GM13976 (cell line): ENCODE measurements around the gene PAX5.

Source experiments
- DNase-seq: peaks from one replicate; pipeline ENCODE4 v3.0.0; 2012; ENCODE audit warnings: low spot score
- in situ Hi-C: fragments of 300-500 bp; cut with MboI; formaldehyde crosslinking; loops from one replicate; pipeline ENCODE4 v1.12.0; 2022; ENCODE audit warnings: low sequenced_read_pairs, mixed read lengths, inconsistent platforms; ENCODE audit not compliant: unreplicated experiment
- TF ChIP-seq, protein P1 (sequence below): IDR thresholded peaks from 2 replicates; pipeline ENCODE4 v1.5.1; 2012; ENCODE audit warnings: borderline replicate concordance, mild to moderate bottlenecking; ENCODE audit not compliant: insufficient read depth; ENCODE audit errors: extremely low read depth, missing control alignments, control extremely low read depth

The PAX5 gene

DNA sequence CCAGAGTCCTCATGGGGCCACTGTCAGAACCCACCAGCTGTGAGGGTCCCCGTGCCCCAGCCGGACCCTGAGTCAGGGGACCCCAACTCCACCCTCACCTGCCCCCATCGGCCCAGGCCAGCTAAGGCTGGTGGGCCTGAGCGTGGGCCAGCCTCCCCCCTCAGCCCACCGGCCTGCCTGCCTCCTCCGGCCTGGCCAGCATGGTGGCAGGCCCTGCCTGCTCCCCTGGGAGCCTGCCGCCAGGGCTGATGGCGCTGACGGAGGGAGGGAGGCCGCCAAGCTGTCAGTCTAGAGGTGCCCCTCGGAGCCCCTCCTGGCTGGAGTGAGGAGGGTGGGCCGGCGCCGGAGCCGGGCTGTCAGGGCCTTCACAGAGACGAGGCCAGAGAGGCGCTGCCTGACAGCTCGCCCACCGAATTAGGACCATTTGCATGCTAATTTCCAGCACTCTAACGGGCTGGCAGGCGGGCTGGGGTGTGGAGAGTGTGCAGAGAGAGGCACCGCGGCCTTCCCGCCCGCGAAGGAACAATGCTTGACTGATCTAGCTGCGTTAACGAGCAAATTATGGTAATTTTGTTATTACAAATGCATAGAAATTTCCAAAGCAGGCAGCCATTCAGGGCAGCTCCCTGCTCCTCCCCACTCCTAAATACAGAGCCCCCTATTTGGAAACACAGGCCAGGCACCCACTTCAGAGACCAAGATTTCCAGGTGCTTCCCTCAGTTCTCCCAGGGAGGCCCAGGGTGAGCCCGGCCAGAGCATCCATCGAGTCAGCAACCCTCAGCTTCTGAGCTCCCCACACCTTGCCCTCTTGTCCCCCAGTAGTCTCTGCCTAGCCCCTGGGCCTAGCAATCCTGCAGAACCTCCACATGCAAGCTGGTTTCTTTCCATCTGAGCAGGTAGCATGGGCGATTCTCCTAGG is 169.3 kb downstream of the PAX5 start:
- in situ Hi-C loops = no loop called here
- TF ChIP-seq, protein P1, sequence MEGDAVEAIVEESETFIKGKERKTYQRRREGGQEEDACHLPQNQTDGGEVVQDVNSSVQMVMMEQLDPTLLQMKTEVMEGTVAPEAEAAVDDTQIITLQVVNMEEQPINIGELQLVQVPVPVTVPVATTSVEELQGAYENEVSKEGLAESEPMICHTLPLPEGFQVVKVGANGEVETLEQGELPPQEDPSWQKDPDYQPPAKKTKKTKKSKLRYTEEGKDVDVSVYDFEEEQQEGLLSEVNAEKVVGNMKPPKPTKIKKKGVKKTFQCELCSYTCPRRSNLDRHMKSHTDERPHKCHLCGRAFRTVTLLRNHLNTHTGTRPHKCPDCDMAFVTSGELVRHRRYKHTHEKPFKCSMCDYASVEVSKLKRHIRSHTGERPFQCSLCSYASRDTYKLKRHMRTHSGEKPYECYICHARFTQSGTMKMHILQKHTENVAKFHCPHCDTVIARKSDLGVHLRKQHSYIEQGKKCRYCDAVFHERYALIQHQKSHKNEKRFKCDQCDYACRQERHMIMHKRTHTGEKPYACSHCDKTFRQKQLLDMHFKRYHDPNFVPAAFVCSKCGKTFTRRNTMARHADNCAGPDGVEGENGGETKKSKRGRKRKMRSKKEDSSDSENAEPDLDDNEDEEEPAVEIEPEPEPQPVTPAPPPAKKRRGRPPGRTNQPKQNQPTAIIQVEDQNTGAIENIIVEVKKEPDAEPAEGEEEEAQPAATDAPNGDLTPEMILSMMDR = no peak
- no peak for DNase-seq

DNA sequence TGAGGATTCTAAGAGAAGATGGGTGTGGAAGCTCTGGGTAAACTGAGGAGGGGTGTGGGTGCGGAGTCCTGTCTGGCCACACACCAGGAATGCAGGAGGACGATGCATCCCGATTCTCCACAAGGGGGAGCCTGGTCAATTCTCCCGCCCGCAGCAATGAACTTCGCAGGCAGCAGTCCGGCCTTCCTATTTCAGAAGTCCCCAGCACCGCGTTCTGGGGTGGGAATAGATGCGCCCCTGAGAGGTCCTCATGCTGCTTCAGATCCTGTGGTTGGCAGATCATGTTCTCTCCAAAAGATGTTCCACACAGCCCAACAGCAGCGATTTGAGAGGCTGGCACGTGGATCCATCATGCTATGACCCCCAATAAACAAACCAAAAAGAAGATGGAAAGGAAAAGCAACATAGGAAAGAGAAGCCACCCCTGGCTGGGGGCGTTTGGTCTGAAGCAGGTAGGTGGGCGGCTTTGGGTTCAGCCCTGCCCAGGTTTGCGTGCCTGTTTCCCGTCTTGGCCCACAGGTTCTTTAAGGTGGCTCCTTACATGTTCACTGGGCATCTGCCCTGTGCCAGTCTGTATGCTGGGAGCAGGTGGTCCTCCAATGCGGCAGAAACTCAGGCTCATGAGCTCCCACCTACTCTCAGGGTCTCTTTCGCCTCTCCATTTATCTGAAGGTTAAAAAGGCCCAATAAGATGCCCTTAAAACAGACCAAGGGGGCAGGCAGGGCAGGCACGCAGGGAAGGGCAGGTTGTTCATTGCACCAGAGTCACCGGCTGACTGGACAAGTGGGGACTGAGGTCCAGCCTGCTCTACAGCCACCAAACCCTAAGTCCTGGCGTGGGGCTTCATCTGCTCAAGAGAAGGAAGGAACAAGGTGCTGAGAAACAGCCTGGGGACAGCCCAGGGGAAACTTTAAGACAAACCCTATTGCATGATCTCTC is 171.6 kb downstream of the PAX5 start:
- in situ Hi-C loops = no loop called here
- TF ChIP-seq, protein P1 = no peak
- no peak for DNase-seq

DNA sequence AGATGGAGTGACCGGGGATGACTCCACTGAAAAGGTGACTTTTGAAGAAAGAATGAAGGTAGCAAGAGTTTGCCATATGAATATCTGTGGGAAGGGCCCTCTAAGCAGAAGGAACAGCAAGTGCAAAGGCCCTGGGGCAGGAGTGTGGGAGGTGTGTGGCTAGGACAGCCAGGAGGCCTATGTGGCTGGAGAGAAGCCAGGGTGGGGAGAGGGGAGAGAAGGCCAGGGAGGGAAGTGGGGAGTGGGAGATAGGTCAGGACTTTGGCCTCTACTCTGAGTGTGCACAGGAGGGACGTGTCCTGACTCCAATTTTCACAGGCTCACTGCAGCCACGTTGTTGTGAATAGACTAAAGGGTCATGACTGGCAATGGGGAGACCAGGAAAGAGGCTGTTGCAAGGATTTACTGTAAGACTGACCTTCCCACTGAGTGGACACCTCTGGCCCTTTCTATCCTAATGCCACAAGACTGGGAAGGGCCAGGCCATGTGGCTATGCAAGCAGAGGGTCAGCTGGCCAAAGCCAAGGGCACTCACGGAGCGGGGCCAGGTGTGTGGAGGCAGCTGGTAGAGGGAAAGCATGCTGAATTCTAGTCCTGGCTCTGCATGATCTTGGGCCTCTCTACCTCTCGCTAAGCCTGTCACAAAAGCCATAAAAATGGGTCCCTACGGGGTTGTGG is 172.4 kb downstream of the PAX5 start:
- no peak for DNase-seq
- TF ChIP-seq, protein P1 = no peak
- in situ Hi-C loops = no loop called here

DNA sequence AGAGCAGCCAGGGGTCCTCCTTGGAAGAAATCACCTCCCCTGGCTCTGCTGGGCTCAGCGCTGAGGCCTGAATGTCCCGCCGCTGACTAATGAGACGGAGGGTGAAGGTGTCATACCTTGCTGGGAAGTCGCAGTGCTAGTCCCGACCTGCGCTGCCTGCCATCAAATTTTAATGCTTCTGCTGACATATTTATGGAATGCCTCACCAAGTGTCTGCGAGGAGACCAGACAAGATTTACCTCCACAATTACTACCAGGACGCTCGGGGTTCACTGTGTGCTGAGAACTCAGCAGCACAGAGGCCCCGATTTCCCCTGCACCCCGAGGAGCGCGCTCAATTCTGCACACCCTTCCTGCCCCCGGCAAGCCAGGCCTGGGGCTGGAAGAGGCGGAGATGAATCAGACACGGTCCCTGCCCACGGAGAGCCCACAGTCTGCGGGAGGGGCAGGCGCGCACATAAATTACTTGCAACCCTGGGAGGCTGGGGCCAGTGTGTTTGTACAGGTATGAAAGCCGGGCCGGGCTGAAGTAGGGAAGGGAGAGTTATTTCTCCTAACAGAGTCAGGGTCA is 175.2 kb downstream of the PAX5 start:
- in situ Hi-C loops = no loop called here
- TF ChIP-seq, protein P1 = no peak
- DNase-seq = no peak

DNA sequence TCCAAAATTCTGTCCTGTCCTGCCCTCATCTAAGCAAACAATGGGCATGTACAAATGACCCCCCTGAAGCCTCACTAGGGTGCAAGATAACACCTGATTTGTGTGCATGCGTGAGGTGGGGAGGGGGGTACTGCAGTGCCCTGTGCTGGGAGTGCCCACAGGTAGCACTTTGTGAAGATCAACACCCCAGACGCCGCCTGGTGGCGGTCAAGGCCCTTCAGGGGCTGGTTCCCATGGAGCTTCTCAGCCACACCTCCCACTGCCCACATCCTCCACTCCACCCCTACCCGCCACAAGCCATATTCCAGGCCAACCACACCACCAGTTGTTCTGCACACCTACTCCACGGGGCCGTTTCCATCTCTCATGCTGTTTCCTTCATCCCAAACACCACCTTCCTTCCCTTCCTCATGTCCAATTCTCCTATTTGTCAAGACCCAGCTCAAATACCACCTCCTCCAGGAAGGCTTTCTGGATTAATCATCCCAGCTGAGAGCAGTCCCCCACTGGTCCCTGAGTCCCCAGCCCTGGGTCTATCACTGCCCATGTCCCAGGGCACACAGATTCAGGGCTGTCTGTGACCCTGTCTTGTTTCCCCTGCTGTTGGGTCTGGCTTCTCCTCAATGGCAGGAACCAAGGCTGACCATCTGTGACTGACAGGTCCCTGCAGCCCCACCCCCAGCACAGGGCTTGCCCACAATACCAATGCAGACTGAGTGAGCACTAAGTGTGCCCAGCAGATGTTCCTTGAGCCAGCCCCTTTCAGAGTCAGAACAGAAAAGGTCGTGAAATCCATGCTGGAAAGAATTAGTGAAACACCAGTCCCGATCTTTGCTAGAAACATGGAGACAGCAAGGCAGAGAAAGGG is 178.4 kb downstream of the PAX5 start:
- in situ Hi-C loops = no loop called here
- TF ChIP-seq, protein P1 = peak; percentile 15
- peak; percentile 67 for DNase-seq

DNA sequence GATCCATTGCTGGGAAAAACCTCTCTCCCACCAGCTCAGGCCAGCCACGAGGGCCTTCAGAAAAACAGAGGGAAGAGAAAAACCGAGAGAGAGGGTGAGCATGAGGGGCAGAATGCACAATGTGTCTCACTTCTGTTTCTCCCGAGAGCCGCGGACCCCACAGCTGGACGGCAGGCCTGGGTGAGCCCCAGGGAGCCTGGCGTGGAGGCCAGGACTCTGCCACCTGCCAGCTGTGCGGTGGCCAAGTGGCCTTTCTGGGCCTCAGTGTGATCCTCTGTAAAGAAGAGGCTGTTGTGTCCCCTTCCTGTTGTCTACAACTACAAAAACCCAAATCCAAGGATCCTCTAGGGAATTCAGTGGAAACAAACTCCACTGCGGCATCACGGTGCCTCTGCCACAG is 179.3 kb downstream of the PAX5 start:
- TF ChIP-seq, protein P1 = no peak
- DNase-seq = no peak
- in situ Hi-C loops = no loop called here
